Mammary microvascular endothelial cell (primary cell): ENCODE results near the gene AUTS2. TPM values are rescaled to one million over a fixed set of nuclear protein-coding genes. Genes with fewer than 3 reads are reported as not detected.

ENCODE experiments used
- total RNA-seq: library from RNA; depleted of rRNA; stranded (reverse); fragments of >200 nt; gene quantifications from 2 replicates; pipeline ENCODE4 v1.2.3, GENCODE V29; 2015

AUTS2 gene
- total RNA-seq, result 0.20 and 1.2 TPM in 2 replicates

DNA sequence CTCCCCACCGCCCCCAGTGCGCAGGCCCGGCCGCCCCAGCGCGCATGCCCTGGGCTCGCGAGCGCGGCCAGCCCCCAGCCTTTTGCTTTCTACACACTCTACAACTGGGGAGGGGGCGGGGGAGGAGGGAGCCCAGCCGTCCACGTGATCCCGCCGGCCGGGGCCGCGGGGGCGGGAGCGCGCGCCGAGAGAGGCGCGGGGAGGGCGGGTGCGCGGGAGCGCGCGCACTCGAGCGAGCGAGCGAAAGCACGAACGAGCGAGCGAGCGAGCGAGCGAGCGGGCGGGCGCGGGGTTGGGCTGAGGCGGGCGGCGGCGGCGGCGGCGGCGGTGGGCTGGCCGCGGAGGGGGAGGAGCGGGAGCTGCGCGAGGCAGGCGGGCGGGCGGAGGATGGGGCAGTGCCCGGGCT, at the start of gene AUTS2:
AUTS2 (plus strand) TSS at position 395 of the 406 bp plus-strand sequence. CDS start 1,179 bp downstream, outside the sequence.

